RPMI8226 (cell line): Measurements from ENCODE around the gene ZNF19.

Experiments used
- DNase-seq: peaks from one replicate; pipeline ENCODE4 v3.0.0-alpha.2; 2015

Gene ZNF19

DNA sequence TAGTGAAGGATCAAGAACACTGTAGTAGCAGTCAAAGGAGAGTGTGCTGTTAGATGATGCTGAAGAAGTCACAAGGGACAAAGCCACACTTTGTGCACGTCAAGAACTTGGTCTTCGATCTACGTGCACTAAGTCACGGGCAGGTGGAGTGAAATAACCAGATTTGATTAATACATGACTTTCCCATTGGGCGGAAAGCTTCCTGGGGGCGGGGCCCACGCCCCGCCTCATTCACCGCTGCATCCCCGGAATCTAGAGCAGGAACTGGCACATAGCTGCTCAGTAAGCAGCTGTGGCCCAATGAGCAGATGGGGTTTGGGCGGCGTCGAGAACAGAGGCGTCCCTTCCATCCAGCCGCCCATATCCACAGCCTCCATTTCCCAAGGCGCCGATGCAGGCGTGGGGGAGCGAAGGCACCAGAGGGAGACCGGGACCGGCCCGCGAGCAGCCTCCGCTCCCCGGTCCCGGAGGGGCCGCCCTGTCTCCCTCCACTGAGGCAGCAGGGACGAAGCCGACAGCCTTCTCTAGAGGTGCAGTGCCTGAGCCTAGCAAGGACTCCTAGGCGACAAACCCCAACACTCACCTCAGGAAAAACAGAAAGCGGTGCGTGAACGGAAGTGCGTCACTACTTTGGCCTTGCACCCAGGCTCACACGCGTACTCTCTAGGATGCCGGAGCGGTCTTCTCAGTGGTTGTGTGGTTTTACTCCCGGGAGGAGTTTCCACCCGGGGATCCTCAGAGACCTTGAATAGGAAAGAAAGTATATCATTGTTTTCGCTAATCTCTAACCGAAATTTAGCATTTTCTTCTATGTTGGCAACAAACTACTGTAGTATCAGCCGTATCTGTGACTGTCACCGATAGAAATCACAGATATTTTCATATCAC, 4.9 kb downstream of the ZNF19 start:
- DNase-seq = peak; percentile 93

DNA sequence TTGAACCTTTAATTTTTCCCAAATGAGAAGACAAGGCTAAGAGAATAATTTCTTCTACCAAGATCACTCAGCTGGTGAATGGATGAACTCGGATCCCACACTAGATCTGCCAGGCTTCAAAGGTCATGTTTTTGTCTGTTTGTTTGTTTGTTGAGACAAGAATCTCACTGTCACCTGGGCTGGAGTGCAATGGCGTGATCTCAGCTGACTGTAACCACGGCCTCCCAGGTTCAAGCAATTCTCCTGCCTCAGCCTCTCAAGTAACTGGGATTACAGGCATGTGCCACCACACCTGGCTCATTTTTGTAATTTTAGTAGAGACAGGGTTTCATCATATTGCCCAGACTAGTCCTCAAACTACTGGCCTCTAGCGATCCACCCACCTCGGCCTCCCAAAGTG, 6.6 kb downstream of the ZNF19 start:
- no peak for DNase-seq

DNA sequence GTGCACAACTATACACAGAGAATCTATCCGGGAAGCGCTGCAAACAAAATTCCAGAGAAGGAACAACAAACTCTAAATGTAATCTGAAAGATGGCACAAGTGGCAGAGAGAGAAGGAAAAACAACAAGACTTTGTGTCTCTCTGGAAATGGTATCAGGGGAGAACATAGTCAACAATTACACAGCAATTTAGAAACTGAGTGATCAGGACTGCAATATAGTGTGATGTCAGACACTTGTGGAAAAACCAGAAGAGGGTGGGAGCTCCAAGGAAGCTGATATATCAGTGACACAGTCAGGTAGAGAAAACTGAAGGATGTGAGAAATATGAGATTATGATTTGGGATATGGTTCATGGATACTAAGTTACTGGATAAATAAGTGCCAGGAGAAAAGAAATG, 8.2 kb downstream of the ZNF19 start:
- no peak for DNase-seq

DNA sequence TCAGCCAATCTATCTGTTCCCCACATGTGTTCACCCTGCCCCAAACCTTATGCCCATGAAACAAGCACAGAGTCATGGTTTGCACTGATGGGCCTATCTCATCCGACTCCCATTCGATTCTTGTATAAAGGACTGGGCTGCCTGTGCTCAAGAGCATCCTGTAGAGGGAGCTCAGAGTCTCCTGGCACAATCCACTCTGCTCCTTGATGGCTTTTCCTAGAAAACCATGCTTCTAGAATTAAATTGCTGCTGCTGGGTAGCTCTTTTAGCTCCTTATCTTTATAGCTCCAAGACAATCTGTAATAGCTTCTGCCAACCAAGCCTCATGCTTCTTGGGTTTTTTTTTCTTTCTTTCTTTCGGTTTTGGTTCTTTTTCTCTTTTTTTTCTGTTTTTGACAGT, 9.7 kb downstream of the ZNF19 start:
- no peak for DNase-seq

DNA sequence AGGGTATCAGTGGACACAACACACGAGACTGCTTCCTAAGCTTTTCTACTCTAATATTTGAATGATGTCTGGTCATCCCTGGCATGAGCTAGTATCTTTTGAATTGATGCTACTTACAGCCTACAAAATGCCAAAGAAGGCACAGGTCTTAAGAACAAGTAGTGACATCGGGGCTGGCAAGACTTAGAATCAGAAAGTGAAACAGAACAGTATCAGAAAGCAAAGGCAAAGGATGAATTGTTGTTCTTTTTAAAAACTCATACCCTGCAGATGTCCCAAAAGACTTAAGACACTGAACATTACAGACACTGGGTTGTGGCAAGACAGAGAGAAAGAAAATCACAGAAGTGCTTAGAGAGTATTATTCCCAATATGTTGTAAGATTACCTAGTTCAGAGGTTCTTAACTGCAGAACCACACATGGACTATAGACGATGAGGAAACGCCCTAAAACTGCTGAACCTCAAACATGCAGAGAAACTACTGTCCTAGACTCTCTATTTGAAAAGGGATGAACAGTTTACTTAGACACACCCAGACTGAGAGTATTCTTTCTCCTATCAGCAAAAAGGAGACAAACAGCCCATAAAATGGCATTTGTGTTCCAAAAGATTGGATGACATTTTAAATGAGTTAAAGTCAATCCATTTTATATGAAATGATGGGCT, 12.5 kb downstream of the ZNF19 start:
- no peak for DNase-seq

DNA sequence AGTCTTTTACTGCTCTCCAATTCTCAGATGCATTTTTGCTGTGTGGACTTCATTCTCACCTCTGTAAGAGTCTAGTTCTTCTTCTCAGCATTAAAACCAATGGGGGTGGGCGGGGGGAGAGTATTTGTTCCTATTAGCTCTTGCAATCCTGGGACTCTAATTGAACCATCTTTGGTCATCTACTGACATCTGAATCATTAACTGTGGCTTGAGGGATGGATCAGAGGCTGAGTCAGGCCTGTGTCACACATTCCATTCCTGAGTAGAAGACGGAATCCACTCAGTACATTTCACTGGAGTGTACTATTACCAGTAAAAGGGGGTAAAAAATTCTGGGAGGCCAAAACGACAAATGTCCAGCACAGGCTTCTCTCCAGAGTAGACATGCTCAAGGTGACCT, 14.3 kb downstream of the ZNF19 start:
- DNase-seq = no peak

DNA sequence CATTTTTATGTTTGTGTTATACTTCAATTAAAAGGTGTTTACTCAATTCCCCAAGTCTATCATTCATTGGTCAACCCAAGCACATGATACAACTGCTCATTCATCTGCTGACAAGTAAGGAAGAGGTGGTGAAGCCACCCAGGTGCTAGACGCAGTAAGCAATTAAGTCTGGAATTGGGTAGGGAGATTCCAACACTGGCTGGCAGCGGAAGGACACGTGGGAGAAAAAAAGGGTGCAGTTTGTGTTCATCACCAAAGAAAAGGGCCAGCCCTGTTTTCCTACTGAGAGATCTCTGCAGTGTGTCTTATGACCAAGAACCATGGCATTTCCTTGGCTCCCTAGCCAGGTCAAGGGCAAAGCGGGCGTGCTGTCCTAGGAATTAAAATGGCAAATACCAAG, 15.2 kb downstream of the ZNF19 start:
- DNase-seq = no peak

DNA sequence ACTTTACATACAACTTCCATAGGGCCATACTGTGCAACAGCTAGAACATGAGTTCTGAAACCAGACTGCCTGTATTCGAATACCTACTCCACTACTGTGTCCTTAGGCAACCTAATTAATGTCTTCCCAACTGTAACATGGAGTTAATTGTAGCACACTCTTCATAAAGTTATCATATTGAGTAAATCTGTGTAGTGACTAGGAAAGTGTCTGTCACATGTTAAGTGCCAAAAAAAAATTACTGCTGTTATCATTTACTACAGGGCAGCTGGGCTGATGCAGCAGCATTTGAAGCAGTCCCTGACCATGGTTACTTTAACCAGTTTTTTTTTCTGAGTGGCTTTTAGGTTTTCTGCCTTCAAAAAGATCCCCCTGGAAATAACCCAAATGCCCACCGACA, 16.2 kb downstream of the ZNF19 start:
- DNase-seq = no peak

DNA sequence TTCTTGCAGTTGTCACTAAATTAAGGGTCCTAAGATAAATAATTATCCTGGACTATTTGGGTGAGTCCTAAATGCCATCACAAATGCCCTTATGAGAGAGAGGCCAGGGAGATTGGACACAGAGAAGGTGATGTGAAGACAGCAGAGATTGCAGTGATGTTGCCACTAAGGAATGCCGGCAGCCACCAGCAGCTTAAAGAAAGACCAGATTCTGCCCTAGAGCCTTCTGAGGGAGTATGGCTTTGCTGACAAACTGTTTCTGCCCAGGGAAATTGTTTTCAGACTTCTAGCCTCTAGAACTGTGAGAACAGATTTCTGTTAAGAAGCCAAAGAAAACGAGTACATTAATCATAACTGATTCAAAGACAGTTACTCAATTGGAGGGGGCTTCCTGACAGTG, 17.1 kb downstream of the ZNF19 start:
- DNase-seq = no peak

DNA sequence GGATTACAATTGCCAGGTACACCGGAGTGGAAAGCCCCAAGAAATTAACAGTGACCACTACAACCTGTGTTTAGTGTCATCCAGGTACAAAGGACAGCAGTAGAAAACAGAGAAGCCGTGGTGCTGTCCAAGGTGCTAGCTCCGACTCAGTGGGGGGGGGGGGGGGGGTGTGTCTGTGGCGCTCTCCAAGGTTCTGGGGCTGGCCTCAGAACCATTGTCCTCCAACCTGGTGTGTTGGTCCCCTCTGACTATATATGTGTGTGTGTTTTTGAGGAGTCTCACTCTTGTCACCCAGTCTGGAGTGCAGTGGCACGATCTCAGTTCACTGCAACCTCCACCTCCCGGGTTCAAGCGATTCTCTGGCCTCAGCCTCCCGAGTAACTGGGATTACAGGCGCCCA, 21.3 kb downstream of the ZNF19 start:
- DNase-seq = peak; percentile 80

DNA sequence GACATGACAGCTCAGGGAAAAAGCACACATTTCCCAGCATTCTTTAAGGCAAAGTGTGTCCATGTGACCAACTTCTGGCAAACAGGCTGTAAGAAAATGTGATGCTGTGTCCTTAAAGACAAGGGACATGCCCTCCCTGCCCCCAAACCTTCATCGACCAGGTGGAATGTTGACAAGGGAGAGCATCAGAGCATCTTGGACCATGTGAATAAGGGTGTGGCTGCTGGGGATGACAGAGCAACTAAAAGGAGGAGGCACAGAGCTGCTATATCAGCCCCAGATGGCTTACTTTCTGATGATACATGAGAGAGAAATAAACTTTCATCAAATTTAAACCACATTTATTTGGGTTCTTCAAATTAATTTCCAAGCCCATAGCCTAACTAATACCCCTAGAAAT, 24.9 kb downstream of the ZNF19 start:
- DNase-seq = no peak

DNA sequence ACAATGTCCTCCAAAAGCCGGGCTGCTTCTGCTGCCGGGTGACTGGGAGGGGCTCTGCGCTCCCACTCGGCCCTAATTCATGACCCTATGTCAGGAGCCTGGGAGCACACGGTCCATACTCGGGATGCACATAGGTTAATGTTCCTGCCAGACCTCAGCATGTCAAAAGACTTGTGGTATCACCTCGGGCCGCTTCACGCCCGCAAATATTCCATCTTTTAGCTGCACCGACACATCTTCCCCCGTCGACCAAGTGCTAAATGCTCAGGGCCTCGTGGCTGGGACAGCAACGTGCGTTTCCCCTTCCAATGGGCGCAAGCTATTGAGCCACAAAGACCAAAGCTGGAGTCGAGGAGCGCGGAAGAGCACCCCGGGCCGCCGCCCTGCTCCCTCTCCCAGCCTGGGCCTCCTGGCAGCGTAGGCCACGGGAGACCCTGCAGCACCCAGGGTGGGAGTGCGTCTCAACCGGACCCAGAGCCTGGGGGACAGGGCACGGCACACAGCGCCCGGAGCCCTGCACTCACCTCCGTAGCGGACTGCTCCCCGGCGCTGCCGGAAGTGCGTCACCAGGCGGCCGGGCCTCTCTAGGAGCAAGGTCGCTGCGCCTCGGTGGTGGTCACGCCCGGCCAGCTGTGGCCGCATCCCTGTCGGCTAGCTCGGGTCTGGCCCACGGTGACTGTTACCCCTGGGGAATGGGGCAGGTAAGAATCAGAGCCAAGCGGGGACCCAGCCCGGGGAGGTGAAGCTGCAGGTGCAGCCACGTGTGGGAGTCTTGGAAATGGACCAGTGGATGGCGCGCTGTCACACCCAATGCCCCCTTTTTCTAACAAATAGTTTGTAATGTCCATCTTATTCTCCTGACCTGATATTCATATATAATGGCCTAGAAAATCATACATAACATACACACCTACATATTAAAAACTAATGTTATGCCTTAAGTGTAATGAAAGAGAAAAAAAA, 27.2 kb downstream of the ZNF19 start, which contains the start of gene ZNF23:
Gene ZNF23 (minus strand): TSS at position 562 of the 963 bp plus-strand sequence. CDS start 5,451 bp downstream, outside the sequence.
- peak; percentile 90 for DNase-seq

DNA sequence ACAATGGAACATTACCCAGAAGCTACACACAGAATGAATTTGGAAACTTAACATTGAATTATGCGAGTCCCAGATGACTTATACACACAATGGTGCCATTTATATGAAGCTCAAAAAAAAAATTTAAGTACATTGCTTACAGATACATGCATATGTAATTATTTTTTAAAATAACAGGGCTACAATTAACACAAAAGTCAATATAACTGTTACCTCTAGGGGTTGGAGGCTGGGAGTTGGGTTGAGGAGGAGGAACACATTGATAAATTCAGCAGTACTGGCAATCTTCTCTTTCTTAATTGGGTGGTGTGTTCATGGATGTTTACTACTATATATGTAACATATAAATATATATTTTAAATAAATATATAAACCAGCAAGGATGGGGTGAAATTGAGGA, 28.2 kb downstream of the ZNF19 start:
- no peak for DNase-seq

DNA sequence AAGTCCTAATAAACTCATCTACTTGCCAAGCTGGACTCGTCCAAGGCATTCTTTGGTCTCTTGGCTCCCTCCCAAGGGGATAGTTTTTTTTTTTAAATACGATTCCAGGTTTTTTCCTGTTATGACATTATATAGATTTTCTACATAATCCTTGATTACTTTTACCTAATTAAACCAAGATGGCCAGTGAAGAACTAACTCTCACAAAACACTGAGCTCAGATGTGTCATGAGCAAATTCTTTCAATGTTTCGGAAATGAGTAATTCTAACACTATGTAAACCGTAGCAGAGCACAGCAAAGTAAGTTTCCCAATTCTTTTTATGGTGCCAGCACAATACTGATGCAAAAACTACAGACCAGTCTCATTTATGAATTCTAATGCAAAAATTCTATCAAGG, 28.9 kb downstream of the ZNF19 start:
- no peak for DNase-seq

DNA sequence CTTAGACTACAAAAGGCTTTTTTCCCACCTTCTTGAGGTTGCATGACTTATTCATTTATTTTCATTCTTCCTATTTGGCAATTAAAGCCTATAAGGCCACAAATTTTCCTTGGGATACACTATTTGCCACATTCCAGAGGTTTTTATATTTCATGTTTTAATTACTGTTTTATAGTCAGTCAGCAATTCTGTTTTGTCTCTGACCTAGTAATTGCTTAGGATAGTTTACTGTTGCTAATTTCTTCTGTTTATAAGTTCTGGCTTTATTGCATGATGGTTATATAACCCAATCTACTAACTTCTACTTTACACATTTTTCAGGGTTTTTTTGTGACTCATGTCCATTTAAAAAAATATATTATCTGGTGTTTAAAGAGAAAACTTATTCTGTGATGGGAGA, 29.6 kb downstream of the ZNF19 start:
- DNase-seq = no peak

DNA sequence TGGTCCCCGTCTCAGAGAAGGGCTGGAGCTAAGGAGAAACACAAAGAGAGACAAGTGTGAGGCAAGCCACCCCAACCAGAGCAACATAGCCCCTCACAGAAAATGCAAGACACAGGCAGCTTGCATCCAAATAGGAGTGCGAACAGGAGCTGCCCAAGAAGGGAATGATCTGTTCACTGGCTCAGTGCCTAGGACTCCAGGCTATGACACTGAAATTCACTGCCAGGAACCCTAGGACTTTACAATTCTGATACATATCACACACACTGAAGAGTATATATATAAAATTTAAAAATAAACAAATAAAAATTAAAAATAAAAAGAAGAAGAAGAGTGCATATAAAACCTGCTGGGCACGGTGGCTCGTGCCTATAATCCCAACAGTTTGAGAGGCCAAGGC, 32.3 kb downstream of the ZNF19 start:
- no peak for DNase-seq

DNA sequence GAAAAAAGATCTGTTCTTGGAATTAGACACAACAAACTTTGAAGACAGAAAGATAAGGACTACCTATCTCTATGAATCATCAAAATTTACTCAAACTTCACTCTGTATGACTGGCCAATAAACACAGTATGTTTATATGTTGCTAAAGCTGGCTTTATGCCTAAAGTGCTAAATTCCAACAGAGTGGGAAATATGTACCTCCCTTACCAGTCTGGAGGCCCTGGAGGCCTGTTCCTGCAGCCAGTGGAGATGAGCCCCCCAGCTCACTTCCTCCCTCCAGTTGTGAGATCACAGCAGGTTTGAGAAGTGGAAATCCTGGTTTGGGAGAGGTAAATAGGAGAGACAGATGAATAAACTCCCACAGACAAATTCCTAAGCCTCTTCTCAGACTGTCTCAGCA, 36.1 kb downstream of the ZNF19 start:
- DNase-seq = no peak

DNA sequence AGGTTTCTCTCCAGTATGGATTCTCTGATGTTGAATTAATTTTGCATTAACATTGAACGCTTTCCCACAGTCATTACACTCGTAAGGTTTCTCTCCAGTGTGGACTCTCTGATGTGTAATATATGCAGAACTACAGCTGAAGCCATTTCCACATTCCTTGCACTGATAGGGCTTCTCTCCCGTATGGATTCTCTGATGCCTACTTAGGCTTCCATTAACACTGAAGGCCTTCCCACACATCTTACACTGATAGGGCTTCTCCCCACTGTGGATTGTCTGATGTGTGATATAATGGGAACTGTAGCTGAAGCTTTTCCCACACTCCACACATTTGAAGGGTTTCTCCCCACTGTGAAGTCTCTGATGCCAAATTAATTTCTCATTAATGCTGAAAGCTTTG, 40.1 kb downstream of the ZNF19 start:
- DNase-seq = no peak

DNA sequence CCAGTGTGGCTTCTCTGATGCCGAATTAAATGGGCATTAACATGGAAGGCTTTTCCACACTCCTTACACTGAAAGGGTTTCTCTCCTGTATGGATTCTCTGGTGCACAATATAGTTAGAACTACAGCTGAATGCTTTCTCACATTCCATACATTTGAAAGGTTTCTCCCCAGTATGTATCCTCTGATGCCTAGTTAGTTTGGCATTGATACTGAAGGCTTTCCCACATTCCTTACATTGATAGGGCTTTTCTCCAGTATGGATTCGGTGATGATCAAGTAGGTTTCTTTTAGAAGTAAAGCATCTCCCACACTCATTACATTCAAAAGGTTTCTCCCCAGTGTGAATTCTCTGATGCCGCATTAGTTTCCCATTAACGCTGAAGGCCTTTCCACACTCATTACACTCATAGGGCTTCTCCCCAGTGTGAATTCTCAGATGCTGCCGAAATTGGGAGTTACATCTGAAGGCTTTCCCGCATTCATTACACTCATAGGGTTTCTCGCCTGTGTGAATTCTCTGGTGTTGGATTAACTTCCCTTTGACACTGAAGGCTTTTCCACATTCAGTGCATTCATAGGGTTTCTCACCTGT, 40.8 kb downstream of the ZNF19 start:
- DNase-seq = no peak

DNA sequence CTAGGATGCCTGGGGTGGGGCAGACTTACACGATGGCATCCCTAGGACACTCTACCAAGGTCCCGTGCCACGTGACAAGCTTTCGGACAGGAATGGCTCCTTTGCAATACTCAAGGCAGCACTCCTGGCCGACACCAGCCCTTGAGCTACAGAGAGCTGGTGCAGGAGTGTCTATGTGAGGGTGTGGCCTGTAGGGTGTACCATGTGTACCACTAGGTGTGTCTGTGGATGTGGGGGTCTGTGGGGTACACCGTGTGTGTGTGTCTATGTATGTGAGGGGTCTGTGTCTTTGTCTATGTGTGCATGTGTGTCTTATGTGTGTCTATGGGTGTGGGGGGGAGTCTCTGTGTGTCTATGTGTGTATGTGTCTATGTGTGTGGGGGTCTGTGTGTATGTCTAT, 45.4 kb downstream of the ZNF19 start:
- no peak for DNase-seq

DNA sequence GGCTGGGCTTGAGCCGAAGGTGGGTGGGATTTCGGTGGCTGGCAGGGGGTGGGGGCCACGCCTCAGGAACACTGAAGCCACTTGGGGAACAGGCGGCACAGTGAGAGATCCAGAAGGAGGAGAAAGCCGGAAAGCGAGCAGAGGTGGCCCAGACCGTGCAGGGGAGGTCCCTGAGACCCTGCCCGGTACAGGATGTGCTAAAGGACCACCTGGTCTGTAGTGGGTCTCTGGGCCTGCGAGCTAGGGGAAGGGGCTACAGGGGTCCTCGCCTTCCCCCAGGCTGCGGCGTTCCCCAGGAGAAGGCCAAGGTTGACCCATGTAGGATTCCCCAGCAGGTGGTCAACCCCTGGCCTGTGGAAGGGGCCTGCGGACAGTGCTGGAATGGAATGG, 47.1 kb downstream of the ZNF19 start, which contains the start of gene TLE7:
Gene TLE7 (minus strand): TSS at position 4 of the 390 bp plus-strand sequence. CDS start 8,730 bp downstream, outside the sequence.
- DNase-seq = no peak

DNA sequence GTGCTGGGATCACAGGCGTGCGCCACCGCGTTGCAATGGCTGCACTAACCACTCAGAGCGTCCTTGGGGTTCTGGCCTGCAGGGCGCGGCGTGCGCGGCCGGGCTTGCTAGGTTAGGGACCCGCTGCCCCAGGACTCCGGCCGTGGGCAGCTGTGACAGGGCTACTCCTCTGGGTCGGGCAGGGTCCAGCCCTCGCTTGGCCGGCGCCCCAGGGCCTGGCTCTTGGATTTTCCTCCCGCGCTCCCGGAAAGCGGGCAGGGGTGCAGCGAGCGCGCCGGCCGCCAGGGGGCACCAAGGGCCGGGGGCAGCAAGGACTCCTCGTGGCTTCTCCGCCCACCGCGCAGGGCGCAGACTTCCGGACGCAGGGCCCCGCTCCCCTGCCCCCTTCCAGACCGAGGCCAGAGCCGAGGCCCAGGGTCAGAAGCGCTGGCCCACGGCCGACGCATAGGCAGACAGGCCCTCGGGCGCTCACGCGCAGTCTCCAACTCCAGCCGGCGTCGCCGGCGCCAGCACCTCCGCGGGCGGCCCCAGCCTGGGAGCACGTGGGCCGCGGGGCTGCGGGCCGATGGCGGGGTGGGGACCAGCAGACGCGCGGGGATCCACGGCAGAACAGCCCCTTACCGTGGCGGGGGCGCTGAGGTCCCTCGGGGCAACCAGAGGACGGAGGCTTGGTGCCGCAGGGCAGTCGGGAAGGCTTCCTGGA, 47.6 kb downstream of the ZNF19 start:
- DNase-seq = no peak
